GM13977 (cell line): ENCODE measurements around the gene FEM1C.

Experiments used
- DNase-seq: peaks from one replicate; pipeline ENCODE4 v3.0.0; 2012; ENCODE audit warnings: low spot score
- CTCF ChIP-seq: IDR thresholded peaks from 2 replicates; pipeline ENCODE4 v1.5.1; 2012; ENCODE audit warnings: mild to moderate bottlenecking, control low read depth; ENCODE audit not compliant: insufficient read depth; ENCODE audit errors: extremely low read depth, missing control alignments
- in situ Hi-C: fragments of 300-500 bp; cut with MboI; formaldehyde crosslinking; loops from one replicate; pipeline ENCODE4 v1.12.0; 2022; ENCODE audit warnings: low sequenced_read_pairs, low pct_unique_long_range_greater_than_20kb, mixed read lengths, inconsistent platforms; ENCODE audit not compliant: unreplicated experiment

FEM1C gene

DNA sequence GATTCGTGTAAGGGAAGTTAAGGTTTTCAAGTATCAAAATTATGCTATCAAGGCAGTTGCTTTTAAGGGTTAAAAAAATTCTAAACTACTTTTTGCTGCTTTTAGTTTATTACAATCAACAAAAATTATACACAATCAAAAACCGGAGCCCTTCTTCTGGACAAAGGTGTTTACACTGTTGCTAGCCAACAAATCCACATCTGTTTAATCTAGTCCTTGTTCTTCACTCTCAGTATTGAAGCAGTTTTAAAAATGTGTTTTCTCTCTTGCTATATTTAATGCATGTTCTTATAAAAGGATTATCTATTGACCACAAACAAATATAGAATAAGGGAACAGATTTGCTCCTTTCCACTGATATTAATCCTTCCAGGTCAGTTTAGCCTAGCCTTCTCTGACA, 2.5 kb downstream of the FEM1C start:
- in situ Hi-C loops = no loop called here
- no peak for DNase-seq
- no peak for TF ChIP-seq CTCF

DNA sequence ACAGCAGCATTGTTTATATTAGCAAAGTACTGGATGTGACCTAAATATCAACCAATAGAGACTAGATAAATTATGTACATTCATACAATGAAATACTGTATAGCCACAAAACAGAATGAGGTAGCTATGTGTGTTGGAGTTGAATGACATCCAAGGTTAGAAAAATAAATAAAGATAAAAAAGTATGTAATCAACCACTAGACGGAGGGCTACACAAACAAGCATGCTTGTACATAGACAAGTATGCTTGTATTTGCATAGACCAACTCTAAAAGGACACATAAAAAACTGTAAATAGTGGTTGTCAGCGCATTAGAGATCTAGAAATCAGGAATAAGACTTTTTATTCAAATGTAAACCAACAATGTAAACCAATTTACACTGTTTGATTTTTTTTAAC, 3.0 kb downstream of the FEM1C start:
- in situ Hi-C loops = no loop called here
- DNase-seq = no peak
- no peak for TF ChIP-seq CTCF

GRCh38 chr5:115535479-115536035, 9.0 kb downstream of the FEM1C start:
- in situ Hi-C loops = no loop called here
- no peak for TF ChIP-seq CTCF
- no peak for DNase-seq

- no peak for TF ChIP-seq CTCF
- no peak for DNase-seq
- in situ Hi-C loops = no loop called here
These were observed 12.1 kb downstream of the FEM1C start for GRCh38 chr5:115532517-115532916.

- TF ChIP-seq CTCF = no peak
- in situ Hi-C loops = no loop called here
- no peak for DNase-seq
These were observed 12.7 kb downstream of the FEM1C start for GRCh38 chr5:115531787-115532367.

DNA sequence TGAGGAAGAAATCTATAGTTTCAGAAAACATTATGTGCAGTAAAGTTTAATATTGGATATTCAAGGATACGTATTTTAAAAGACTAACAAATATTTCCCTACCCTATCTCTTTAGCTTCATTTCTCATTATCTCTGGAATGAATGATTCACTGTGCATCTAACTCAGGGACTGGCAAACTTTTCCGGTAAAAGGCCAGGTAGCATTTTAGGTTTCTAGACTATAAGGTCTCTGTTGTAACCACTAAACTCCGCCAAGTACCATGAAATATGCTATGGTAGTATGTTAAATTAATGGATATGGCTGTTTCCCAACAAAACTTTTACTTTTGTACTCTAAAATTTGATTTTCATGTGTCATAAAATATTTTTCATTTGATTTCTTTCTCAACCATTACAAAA, 13.2 kb downstream of the FEM1C start:
- TF ChIP-seq CTCF = no peak
- in situ Hi-C loops = no loop called here
- DNase-seq = no peak
